NCI-H526 (cell line): Measurements from ENCODE around the gene PFN2.

ENCODE experiments used
- DNase-seq, 2 experiments: peaks; one replicate each; lab custom pipeline; 2025; lab: John Stamatoyannopoulos, UW

Gene PFN2

GRCh38 chr3:149917124-149917667 is 53.5 kb downstream of the PFN2 start:
- DNase-seq = no peak
